ENCODE results near the gene ARID3A.
"Not testable (repeated sequence)": the region's sequence is repeated elsewhere in the genome, so short reads cannot be mapped to it uniquely, and the experiment has no call there.

Gene ARID3A

DNA sequence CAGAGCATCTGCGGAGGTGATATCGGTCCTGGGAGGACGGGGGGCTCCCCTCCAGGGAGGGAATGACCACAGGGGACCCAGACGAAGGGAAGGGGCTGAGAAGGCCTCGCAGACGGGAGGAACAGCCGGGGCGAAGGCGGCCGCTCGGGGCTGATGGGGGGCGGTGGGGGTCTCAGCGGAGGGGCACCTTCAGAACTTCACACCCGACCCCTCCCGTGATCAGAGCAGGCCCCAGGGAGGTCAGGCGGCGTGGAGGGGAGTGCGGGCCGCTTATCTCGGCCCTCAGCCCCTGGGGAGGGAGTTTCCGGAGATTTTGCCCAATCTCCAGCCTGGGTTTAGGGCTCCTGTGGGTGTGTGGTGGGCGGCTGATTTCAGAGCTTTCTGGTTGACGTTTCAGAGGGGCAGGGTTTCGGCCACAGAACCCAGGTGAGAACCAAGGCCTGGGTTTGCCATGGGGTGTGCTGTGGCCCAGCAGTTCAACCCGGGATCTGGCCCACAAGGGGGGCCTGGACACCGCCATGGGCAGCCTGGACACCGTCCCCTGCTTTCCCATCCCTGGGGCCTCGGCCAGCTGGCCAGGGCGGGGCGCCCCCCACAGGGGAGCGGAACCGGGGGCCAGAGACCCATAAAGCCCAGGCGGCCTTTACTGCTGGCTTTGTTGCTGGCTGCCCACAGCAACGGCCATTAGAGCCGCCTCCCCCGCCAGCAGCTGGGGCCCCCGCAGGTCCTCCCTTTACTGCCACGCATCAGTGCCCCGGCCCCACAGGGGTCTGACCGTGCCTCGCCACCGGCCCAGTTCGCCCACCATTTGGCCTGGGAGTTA lies 29.0 kb downstream of the ARID3A start:
- Histone ChIP-seq H3K4me3 (ENCODE audit: low read depth in 1 of 2, low read length in 1 of 2) (no peak overlapping the region), H3K27ac (no peak overlapping the region), H3K36me3 (peaks cover 17% of the 10 kb centered on the region), H3K4me1 (ENCODE audit: control insufficient read depth in 1 of 2, insufficient read depth in 1 of 2, low read depth in 1 of 2, low read length in 1 of 2) (peaks cover 19 to 25% of the 10 kb centered on the region in 2 experiments), H3K27me3 (no peaks in the 10 kb centered on the region), H3K9me3 (no peaks in the 10 kb centered on the region)
- TF ChIP-seq, protein P1, sequence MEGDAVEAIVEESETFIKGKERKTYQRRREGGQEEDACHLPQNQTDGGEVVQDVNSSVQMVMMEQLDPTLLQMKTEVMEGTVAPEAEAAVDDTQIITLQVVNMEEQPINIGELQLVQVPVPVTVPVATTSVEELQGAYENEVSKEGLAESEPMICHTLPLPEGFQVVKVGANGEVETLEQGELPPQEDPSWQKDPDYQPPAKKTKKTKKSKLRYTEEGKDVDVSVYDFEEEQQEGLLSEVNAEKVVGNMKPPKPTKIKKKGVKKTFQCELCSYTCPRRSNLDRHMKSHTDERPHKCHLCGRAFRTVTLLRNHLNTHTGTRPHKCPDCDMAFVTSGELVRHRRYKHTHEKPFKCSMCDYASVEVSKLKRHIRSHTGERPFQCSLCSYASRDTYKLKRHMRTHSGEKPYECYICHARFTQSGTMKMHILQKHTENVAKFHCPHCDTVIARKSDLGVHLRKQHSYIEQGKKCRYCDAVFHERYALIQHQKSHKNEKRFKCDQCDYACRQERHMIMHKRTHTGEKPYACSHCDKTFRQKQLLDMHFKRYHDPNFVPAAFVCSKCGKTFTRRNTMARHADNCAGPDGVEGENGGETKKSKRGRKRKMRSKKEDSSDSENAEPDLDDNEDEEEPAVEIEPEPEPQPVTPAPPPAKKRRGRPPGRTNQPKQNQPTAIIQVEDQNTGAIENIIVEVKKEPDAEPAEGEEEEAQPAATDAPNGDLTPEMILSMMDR (IDR thresholded peaks at IDR 0.05), result no peak

DNA sequence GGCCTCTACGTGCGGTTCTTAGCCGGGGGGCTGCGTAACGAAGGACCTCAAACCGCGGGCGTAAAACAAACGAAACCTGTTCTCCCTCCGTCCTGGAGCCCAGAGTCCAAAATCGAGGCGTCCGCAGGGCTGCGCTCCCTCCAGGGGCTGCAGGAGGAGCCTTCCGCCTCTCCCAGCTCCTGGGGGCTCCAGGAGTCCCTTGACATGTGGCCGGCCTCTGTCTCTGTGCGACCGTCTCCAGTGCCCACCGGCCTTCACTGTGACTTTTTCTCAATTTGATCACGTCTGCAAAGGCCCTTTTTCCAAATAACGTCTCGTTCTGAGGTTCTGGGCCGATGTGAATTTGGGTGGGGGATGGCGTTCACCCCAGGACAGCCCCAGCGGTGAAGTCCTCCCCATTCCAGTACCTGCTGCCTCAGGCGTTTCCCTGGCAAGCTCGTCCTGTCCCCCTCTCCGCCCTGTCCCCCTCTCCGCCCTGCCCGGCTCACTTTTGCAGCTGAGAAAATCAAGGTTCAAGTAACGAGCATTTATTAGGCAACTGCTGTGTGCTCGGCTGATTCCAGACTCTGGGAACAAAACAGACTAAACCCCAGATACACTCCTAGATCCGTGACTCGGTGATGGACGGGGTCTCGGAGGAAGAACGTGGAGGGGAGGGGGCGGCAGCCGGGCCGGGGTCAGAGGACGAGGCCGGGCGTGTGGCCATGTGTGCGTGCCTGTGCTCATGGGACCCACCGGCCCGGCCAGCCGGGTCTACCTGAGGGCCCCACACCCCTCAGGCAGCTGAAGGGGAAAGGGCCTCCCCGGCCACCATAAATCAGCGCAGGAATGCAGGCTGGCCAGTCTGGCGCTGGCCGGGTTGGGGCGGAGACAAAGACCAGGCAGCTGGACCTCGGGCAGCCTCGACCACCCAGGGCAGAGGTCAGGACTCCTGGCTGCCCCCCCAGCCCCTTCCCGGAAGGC lies 30.2 kb downstream of the ARID3A start:
- H3K9me3 ChIP-seq, result no peaks in the 10 kb centered on the region
- H3K36me3 ChIP-seq, result peaks cover 29% of the 10 kb centered on the region
- TF ChIP-seq, protein P1 (IDR thresholded peaks at IDR 0.05), result no peak
- H3K4me3 ChIP-seq (ENCODE audit: low read depth in 1 of 2, low read length in 1 of 2), result no peak overlapping the region
- H3K4me1 ChIP-seq (ENCODE audit: control insufficient read depth in 1 of 2, insufficient read depth in 1 of 2, low read depth in 1 of 2, low read length in 1 of 2), result peaks cover 19 to 25% of the 10 kb centered on the region in 2 experiments
- H3K27ac ChIP-seq, result no peak overlapping the region
- H3K27me3 ChIP-seq, result no peaks in the 10 kb centered on the region

DNA sequence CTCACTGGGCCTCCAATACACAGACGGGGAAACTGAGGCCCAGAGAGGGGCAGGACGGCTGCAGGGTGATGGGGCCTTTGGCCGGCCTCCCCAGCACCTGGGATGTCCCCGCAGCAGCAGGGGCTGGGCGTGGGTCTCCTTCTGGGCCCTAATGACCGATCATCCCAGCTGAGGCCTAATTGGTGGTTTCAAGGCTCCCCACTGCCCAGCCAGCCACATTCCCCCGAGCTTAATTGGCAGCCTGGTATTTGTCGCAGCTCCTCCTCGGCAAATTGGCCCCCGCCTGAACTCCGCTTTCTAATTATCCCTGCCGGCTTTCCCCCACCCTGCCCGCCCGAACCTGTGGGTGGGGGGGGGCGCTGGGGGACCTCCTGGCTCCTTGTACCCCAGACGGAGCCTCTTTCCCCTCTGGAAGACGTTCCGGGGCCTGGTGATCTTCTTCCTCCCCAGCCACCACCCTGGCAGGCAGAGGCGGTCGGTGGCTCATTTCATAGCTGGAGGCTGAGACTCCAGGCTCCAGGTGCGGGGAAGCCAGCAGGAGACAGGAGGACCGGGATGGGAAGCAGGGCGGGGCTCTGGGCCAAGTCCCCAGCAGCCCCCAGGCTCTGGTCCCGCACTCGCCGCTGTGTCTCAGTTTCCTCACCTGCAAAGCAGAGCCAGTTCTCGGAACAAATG lies 31.1 kb downstream of the ARID3A start:
- peaks cover 37% of the 10 kb centered on the region for H3K36me3 ChIP-seq
- H3K4me3 ChIP-seq (ENCODE audit: low read depth in 1 of 2, low read length in 1 of 2), result no peak overlapping the region
- no peaks in the 10 kb centered on the region for H3K27me3 ChIP-seq
- peaks cover 19 to 22% of the 10 kb centered on the region in 2 experiments for H3K4me1 ChIP-seq (ENCODE audit: control insufficient read depth in 1 of 2, insufficient read depth in 1 of 2, low read depth in 1 of 2, low read length in 1 of 2)
- TF ChIP-seq, protein P1 (IDR thresholded peaks at IDR 0.05), result no peak
- H3K27ac ChIP-seq, result no peak overlapping the region
- H3K9me3 ChIP-seq, result no peaks in the 10 kb centered on the region

DNA sequence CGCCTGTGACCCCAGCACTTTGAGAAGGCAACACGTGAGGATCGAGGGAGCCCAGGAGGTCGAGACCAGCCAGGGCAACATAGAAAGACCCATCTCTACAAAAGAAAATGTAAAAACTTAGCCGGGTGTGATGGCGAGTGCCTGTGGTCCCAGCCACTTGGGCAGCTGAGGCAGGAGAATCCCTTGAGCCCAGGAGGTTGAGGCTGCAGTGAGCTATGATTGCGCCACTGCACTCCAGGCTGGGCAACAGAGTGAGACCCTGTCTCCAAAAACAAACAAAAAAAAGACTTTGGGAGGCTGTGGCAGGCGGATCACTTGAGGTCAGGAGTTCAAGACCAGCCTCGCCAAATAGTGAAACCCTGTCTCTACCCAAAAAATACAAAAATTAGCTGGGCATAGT lies 31.7 kb downstream of the ARID3A start:
- not testable (repeated sequence) for H3K27me3 ChIP-seq; H3K4me3 ChIP-seq (ENCODE audit: low read depth in 1 of 2, low read length in 1 of 2); H3K9me3 ChIP-seq; H3K27ac ChIP-seq
- Histone ChIP-seq H3K36me3 (peaks cover 41% of the 10 kb centered on the region), H3K4me1 (ENCODE audit: control insufficient read depth in 1 of 2, insufficient read depth in 1 of 2, low read depth in 1 of 2, low read length in 1 of 2) (peaks cover 15 to 16% of the 10 kb centered on the region in 2 experiments)

DNA sequence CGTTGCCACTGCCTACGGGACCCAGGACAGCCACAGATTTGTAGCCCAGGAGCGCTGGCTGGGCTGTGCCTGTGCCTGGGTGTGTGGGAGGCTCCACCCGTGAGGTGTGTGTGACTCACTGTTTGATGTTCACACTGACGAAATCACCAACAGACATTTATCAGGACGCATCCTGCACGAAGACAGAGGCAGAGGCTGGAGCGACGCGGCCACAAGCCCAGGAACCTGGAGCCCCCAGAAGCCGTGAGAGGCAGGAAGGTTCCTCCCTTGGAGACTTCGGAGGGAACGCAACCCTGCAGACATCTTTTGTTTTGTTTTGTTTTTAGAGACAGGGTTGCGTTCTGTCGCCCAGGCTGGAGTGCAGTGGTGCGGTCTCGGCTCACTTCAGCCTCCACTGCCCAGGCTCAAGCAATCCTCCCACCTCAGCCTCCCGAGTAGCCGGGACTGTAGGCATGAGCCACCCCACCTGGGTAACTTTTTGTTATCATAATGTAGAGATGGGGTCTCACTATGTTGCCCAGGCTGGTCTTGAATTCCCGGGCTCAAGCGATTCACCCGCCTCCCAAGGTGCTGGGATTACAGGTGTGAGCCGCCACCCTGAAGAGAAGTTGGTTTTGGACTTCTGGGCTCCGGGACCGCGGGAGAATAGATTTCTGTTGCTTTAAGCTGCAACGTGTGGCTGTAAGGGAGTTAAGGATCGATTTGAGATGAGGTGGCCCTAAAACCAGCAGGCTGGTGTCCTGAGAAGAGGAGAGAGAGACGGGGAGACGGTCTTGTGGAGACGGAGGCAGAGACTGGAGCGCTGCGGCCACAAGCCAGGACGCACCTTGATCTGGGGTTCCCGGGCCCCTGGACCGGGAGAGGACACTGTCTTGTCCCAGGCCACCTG lies 33.4 kb downstream of the ARID3A start:
- Histone ChIP-seq H3K9me3 (no peaks in the 10 kb centered on the region), H3K4me3 (ENCODE audit: low read depth in 1 of 2, low read length in 1 of 2) (no peak overlapping the region), H3K36me3 (peaks cover 58% of the 10 kb centered on the region), H3K27ac (no peak overlapping the region), H3K4me1 (ENCODE audit: control insufficient read depth in 1 of 2, insufficient read depth in 1 of 2, low read depth in 1 of 2, low read length in 1 of 2) (peaks cover 1 to 3% of the 10 kb centered on the region in 2 experiments), H3K27me3 (no peaks in the 10 kb centered on the region)
- TF ChIP-seq, protein P1 (IDR thresholded peaks at IDR 0.05), result no peak
